ENCODE data around the gene MSL1. TPM values are rescaled to one million over a fixed set of nuclear protein-coding genes. Genes with fewer than 3 reads are reported as not detected.
A peak's percentile ranks its signal among the peaks of the same experiment; 100 is the strongest.

Gene MSL1
- total and polyA plus RNA-seq, 2 of the 13 experiments (the other 11 are each of a cell fraction or from before 2014, with no cell fraction given): 63.8 to 88.5 TPM

DNA sequence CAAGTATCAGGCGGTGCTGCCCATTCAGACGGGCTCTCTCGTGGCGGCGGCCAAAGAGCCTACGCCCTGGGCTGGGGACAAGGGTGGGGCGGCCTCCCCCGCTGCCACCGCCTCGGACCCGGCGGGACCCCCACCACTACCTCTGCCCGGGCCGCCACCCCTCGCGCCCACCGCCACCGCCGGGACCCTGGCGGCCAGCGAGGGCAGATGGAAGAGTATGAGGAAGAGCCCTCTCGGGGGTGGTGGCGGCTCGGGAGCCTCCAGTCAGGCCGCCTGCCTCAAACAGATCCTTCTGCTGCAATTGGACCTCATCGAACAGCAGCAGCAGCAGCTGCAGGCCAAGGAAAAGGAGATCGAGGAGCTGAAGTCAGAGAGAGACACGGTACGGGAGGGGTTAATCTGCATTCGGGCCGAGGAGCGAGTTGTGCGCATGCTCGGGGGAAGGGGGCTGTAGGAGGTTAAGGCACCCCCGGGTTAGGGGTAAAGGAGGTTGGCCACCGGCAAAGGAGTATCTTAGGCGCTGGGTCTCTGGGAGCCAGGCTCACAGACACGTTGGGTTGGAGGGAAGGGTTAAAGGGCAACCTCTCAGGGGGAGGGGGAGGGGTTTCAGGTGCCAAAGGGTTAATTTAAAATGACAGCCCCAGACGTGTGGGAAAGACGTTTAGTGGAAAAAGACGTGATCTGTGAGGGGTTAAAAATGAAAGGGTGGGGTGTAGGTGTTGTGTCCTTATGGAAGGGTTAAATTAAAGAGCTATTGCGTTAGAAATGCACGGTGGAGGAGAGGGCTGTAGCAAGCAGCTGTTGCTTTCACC lies 1.4 kb downstream of the MSL1 start (continued):
- TF ChIP-seq ZNF766 (CRISPR knock-in tag; IDR thresholded peaks at IDR 0.05; ENCODE audit: borderline replicate concordance): no peak
- TF ChIP-seq ASH2L (IDR thresholded peaks at IDR 0.05; ENCODE audit: insufficient read length, low read depth, low read length): peak; percentile 86
- peak; percentile 79; the same call in 1 of the 2 replicates for TF ChIP-seq ARNT2 (CRISPR knock-in tag; IDR thresholded peaks at IDR 0.05; ENCODE audit: low read depth)
- TF ChIP-seq KDM1A (CRISPR knock-in tag; IDR thresholded peaks at IDR 0.05): no peak
- peak; percentile 68; the same call in 1 of the 2 replicates for TF ChIP-seq ZNF709 (CRISPR knock-in tag; IDR thresholded peaks at IDR 0.05)
- TF ChIP-seq ZNF205 (CRISPR knock-in tag; IDR thresholded peaks at IDR 0.05): no peak
- no peak for TF ChIP-seq ZNF549 (CRISPR knock-in tag; IDR thresholded peaks at IDR 0.05)
- no peak for TF ChIP-seq FLYWCH1 (CRISPR knock-in tag; IDR thresholded peaks at IDR 0.05)
- no peak for TF ChIP-seq ZSCAN31 (CRISPR knock-in tag; IDR thresholded peaks at IDR 0.05; ENCODE audit: low read depth)
- TF ChIP-seq, protein P1, sequence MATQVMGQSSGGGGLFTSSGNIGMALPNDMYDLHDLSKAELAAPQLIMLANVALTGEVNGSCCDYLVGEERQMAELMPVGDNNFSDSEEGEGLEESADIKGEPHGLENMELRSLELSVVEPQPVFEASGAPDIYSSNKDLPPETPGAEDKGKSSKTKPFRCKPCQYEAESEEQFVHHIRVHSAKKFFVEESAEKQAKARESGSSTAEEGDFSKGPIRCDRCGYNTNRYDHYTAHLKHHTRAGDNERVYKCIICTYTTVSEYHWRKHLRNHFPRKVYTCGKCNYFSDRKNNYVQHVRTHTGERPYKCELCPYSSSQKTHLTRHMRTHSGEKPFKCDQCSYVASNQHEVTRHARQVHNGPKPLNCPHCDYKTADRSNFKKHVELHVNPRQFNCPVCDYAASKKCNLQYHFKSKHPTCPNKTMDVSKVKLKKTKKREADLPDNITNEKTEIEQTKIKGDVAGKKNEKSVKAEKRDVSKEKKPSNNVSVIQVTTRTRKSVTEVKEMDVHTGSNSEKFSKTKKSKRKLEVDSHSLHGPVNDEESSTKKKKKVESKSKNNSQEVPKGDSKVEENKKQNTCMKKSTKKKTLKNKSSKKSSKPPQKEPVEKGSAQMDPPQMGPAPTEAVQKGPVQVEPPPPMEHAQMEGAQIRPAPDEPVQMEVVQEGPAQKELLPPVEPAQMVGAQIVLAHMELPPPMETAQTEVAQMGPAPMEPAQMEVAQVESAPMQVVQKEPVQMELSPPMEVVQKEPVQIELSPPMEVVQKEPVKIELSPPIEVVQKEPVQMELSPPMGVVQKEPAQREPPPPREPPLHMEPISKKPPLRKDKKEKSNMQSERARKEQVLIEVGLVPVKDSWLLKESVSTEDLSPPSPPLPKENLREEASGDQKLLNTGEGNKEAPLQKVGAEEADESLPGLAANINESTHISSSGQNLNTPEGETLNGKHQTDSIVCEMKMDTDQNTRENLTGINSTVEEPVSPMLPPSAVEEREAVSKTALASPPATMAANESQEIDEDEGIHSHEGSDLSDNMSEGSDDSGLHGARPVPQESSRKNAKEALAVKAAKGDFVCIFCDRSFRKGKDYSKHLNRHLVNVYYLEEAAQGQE (IDR thresholded peaks at IDR 0.05; ENCODE audit: borderline replicate concordance in 1 of 2, low read depth in 1 of 2, low read length in 2 of 2): 0 out of 4 replicates have a peak, but pooled peaks of 1 of the 2 experiments have one; percentile 14
- TF ChIP-seq, protein P2, sequence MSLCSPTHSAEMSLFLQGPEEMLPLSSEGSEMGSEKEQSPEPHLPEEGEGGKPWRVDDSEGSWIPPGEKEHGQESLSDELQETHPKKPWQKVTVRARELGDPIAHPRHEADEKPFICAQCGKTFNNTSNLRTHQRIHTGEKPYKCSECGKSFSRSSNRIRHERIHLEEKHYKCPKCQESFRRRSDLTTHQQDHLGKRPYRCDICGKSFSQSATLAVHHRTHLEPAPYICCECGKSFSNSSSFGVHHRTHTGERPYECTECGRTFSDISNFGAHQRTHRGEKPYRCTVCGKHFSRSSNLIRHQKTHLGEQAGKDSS (CRISPR knock-in tag; IDR thresholded peaks at IDR 0.05; ENCODE audit: borderline replicate concordance, low read depth): no peak
- TF ChIP-seq JUN (CRISPR knock-in tag; IDR thresholded peaks at IDR 0.05): no peak
- TF ChIP-seq SMYD3 (CRISPR knock-in tag; IDR thresholded peaks at IDR 0.05): no peak
- no peak for TF ChIP-seq ZKSCAN8 (CRISPR knock-in tag; IDR thresholded peaks at IDR 0.05; ENCODE audit: borderline replicate concordance)
- TF ChIP-seq POLR2G (IDR thresholded peaks at IDR 0.05; ENCODE audit: low read depth, low read length): 0 out of 2 replicates have a peak, but pooled peaks have one; percentile 25
- TF ChIP-seq, protein P3, sequence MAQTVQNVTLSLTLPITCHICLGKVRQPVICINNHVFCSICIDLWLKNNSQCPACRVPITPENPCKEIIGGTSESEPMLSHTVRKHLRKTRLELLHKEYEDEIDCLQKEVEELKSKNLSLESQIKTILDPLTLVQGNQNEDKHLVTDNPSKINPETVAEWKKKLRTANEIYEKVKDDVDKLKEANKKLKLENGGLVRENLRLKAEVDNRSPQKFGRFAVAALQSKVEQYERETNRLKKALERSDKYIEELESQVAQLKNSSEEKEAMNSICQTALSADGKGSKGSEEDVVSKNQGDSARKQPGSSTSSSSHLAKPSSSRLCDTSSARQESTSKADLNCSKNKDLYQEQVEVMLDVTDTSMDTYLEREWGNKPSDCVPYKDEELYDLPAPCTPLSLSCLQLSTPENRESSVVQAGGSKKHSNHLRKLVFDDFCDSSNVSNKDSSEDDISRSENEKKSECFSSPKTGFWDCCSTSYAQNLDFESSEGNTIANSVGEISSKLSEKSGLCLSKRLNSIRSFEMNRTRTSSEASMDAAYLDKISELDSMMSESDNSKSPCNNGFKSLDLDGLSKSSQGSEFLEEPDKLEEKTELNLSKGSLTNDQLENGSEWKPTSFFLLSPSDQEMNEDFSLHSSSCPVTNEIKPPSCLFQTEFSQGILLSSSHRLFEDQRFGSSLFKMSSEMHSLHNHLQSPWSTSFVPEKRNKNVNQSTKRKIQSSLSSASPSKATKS (CRISPR knock-in tag; IDR thresholded peaks at IDR 0.05): peak; percentile 90; the same call in 1 of the 2 replicates
- TF ChIP-seq NKX3-1 (CRISPR knock-in tag; IDR thresholded peaks at IDR 0.05): no peak
- peak; percentile 54 for TF ChIP-seq RBFOX2 (IDR thresholded peaks at IDR 0.05; ENCODE audit: low read depth, low read length)
- peak; percentile 85; the same call in 1 of the 2 replicates for TF ChIP-seq TGIF2 (CRISPR knock-in tag; IDR thresholded peaks at IDR 0.05)
- TF ChIP-seq IRF2 (CRISPR knock-in tag; IDR thresholded peaks at IDR 0.05): 0 out of 2 replicates have a peak, but pooled peaks have one; percentile 60
- TF ChIP-seq KMT2A (CRISPR knock-in tag; IDR thresholded peaks at IDR 0.05): no peak; the same call in 1 of the 2 replicates
